Erythroblast (primary cell): Measurements from ENCODE around the gene KCND3.

Experiments used
- GATA1 ChIP-seq: IDR thresholded peaks from 2 replicates; pipeline ENCODE4 v1.6.1; 2011; ENCODE audit warnings: low read depth, mild to moderate bottlenecking, control low read depth, low read length, moderate library complexity
- POLR2A ChIP-seq: IDR thresholded peaks from 2 replicates; pipeline ENCODE4 v1.6.1; 2011; ENCODE audit warnings: mild to moderate bottlenecking, low read length

DNA sequence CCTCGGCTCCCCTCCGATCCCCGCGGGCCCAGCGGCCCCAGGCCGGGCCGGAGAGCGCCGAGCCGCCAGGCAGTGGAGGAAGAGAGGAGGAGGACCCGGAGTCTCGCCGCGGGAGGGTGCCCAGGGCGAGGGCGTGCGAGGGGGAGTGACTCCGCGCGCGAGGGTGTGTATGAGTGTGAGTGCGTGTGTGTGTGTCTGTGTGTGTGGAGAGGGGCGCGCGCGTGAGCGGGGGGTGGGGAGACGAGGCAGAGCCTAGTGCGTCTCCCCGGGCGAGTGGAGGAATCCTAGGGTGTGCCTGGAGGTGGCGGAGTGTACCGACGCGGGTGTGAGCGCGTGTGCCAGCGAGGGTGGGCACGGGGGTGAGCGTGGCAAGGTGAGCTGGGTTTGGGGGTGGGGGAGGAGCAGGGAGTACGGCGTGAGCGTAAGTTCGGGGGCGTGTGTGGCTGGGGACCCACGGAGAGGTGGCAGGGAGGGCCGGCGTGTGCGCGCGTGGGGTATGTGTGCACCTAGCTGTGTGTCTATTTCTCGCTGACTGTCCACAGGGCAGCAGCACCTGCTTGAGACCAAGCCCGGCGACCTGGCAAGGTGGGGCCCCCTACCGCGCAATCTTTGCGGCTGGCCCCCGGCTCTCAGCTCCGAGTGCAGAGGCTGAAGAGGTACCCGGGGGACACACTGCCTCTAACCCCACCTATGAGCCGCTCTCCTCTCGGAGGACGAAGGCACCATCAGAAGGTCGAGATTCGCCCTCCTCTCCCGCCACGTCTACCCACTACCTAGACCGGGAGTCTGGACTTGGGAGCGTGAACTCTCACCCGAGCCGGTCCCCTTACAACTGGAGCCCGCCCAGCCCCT lies 784 bp upstream of the KCND3 start:
- TF ChIP-seq POLR2A (no peak), GATA1 (no peak)
